HG03460 (cell line): Measurements from ENCODE around the gene LPO.

Experiments used
- ATAC-seq: cut with Tn5 transposase; IDR thresholded peaks from one replicate; pipeline ENCODE4 v1.9.1; 2021; ENCODE audit not compliant: unreplicated experiment

Gene LPO

DNA sequence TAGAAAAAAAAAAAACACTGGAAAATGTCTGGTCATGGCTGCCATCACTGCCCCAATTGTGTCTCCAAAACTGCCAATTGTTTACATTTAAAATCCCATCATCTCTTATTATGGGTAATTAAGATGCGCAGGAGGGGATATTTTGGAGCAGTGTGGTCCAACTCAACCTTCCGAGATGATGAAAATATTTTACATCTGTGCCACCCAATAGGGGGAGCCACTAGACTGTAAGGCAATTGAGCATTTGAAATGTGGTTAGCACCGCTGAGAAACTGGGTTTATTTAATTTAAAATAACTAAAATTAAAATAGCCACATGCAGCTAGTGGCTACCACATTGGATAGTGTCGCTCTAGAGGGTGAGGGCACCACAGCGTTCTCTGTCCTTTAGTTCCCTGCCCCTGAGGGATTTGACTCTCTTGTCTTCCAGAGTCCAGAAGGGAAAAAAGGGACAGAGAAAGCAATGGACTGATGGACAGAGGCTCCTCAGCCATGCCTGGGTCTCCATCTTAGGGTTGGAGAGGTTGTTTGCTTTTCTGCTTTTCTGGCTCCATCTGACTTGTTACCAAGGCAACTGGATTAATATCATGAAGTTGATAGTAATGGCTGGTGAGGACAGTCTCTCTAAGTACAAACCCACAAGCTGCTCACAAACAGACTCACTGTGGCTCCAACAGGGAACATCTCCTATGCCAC is 38.9 kb downstream of the LPO start:
- ATAC-seq, result no peak

DNA sequence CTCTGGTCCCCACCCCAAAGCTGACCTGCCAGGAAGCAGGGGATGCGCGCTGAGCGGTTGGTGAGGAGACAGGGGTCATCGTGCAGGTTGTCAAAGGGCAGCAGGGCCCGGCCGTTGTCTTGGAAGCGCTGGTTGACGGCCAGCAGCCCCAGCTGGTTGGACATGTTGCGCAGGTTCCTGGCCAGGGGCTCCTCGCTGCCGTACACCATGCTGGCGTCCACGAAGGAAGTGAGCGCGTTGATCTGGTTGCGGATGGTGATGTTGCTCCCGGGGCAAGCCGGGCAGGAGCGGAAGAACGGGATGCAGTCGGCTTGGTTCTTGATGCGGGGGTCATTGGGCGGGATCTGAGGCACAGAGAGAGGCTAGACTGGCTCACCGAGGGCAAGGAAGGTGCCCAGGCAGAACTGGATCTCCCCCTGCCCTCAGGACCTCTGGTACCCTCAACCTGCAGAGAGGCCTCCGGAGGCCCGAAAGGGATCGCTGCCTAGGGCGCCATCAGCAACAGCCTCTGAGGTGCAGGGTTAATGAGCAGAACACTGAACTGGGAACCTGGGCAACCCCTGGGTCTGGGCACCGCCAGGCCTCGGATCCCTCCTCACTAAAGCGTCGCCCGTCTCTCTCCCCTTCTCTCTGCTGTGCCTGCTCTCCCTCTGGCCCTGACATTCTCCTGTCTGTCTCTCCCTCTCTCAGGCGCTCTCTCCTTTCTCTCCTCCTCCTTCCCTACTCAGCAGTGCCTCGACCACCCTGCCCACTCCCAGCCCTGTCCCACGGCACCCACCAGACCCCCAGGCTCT is 39.6 kb downstream of the LPO start:
- ATAC-seq, result no peak

DNA sequence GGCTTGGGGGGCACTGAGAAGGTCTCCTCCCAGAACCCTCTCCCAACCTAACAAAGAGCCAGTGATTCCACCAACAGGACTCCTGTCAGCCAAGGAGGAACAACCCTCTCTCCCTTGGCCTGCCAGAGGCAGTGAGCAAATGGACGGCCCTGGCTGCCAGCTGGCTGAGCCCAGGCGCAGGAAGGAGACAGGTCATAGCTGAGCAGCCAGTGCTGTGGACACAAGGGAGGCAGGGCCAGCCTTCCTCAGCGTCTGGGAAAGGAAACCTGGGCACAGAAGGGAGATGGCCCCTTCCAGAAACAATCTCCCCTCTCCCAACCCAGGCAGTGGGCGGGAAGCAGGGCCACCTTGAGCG is 40.3 kb downstream of the LPO start:
- ATAC-seq, result no peak

DNA sequence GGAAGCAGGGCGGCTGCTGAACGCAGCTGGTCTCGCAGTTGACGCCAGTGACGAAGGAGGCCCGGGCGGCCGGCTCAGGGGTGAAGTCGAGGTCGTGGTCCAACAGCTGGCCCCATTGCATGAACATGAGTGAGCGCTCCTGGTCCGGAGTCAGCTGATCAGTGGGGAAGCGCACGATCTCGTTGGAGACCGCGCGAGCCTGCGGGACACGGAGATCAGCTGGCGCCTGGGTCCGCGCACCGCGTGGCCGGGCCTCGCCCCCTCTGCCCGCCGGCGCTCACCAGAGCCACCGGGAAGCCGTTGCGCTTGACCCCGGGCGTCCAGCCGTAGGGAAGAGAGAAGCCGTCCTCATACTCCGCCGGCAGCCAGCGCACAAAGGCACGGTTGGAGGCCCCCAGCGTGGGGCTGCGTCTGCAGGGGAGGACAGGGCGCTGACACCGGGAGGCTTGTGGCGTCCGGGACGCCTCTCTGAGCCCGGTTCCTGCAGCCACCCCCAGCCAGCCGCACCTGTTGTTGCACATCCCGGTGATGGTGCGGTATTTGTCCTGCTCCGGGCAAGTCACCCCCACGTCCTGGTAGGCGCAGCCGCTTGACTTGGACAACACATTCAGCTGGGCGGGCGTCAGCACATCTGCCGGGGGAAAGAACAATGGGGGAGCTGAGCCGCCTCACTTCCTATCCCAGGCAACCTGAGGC is 40.8 kb downstream of the LPO start:
- ATAC-seq, result no peak

DNA sequence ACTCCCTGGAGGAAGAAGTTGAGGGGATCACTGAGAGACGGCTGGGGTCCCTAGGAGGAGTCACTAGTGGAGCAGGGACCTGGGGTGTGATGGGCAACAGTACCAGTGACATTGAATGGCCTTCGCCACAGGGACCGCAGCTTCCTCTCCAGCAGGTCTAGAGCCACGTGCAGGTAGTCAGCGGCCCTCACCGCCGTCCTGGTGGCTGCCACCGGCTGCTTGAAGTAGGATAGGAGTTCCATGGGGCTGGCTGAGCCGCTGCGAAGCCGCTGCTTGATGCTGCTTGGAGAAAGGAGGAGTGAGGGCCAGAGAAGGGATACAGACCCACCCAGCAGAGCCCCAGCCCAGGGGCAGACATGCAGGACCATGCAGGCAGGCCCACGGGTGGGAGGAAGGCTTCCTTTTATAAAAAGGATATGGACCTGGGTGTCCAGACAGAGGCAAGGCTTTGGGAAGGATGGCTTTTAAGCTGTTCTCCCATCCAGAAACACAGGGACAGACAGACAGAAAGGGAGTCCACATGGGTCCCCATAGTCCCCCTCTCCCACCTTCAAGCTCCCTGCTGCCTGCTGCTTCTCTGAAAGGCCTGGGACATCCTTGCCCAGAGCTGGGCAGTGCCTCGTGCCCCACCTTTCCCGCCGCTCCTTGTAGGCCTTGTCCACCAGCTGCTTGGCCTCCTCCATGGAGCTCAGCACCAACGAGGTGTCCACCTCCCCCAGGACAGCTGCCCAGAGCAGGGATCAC is 41.5 kb downstream of the LPO start:
- no peak for ATAC-seq

DNA sequence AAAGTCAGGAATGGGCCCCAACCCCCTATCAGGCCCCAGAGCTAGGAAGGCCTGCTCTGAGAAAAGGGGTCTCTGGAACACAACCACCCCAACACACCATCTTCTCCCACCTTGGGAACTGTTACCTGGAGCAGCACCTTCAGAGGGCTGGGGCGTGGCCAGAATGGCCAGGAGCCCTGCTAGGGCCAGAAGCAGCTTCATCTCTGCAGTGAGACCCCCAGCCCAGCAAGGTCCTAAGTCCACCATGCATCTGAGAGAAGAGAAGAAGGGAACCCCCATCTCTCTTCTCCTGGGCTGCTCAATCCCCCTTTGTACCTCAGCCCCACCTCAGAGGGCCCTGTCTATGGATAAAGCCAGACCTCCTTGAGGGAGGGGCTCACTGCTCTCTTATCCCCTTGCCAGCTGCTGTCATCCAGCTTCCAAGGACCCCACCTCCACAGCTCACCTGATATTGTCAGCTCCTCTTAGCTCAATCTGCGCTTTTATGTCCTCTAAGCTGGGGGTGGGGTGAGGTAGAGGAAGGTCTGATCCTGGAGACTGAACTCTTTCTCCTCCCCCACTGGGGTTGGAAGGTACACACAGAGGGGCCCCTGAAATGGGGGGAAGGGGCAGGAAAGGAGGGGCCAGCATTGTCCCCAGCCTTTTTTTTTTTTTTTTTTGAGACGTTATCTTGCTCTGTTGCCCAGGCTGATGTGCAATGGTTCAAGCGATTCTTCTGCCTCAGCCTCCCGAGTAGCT is 42.3 kb downstream of the LPO start, which contains the start of gene MPO:
MPO (minus strand) TSS at position 456 of the 738 bp plus-strand sequence; CDS start at position 279, 177 bp downstream.
- ATAC-seq, result no peak

DNA sequence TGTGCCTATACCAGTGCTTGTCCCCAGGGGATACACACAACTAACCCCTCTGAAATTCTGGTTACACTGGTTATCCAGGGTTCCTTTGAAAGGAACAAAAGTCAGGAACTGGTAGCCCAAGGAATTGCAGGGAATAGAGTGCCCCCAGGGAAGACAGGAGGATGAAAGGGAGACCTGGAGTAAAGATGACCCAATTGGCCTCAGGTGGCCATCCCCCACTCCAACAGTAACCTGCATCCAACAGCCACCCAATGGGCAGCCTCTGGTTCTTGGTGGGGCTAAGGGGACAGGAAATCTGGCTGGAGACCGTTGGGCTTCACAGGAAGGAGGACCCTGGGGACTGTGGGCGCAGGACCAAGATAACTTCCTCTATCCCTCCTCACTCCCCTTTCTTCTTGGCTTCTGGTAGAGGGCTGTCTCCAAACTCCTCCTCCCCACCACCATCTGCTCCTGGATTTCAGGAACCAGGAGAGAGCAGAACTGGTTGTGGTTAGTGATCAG is 43.2 kb downstream of the LPO start:
- ATAC-seq, result no peak

DNA sequence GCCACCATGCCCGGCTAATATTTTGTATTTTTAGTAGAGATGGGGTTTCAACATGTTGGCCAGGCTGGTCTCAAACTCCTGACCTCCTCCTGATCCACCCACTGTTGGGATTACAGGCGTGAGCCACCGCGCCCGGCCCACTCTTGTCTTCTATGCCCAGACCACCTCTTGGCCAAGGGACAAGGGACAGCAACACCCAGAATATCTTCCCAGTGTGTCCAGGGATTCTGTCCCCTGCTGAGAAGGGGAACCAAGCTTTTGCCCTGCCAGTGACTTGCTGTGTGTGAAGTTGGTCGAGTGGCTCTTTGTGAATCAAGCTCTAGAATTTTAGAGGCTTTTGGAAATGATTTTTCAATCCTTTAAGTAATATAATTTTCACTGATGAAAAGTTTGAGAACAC is 44.1 kb downstream of the LPO start:
- ATAC-seq, result no peak

DNA sequence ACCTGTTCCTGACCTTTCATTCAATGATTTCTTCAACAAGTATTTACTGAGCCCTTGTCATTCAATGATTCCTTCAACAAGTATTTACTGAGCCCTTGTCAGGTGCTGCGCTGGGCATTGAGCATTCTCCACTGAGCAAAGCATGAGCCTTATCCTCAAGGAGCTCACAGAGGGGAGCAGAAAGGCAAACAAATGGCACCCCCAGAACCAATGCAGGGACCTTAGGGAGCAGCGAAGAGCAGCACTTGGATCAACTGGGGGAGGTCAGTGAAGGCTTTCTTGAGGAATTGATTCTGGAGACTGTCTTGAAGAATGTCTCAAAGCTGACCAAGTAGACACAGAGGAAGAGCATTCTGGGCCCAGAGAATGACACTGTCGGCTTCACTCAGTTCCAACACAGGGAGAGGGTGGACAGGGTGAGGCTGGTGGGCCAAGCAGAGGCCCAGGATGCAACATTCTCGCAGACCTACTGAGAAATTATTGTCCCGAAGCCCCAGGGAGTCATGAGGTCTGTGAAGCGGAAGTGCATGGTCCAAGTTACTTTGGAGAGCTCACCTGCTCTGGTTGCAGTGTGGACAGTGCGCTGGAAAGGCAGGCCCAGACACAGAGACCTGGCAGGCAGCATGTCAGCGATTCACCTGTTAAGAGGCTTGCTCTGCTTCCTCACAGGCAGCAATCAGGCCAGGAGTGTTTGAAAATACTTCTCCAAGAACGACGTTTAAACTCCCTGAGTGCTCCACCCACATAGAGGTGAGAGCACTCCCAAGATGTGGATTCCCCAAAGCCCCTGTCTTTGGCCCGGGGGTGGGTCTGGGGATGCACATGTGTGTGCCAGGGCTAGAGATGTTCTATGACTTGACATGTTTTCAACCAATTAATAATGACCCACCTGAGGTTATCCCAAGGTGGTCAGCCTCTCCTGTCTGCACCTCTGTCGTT is 45.6 kb downstream of the LPO start:
- ATAC-seq, result no peak

DNA sequence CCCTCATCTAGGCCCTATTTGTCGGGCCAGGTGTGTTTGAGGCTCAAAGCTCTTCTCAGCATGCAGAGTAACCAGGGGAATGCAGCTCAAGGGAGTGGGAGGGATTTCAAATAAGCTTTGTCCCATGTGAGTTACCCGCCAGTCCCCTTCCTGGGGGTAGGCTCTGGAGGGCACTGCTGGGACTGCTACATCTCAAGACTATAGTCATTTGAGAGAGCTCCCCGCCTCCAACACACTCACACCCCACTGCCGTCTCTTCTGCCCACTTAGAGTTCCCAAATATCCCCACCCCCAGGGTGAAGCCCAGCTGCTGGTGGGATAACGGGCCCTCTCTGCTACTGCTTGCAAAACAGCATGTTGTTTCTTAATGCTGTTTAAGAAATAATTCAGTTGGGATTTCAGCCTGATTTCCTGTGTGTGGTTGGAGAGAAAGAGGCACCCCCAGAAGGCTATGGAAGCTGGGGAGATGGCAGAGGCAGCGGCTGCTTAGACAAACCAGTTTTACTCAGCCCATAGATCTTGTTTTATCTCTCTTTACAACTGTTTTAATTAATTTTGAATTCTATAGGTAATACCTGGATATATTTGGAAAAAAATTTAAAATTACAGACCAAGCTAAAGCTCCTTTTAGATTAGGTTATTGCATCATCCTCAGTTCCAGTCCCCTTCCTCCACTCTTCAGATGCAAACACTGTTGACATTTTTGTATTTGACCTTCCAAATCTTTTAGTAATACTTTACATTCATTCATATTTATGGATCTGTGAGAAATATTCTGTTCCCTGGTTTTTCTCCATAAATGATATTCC is 46.4 kb downstream of the LPO start:
- no peak for ATAC-seq

DNA sequence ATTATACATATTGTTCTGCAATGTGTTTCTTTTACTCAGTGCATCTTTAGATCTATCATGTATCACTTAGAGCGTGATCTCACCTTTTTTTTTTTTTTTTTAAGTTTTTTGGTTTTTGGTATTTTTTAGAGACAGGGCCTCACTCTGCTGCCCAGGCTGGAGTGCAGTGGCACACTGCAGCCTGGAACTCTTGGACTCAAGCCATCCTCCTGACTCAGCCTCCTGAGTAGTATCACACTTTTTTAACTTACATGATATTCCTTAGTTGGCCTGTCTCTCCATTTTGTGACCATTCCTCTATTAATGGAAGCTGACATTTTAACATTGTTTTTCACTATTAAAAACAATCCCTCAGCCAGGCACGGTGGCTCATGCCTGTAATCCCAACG is 47.0 kb downstream of the LPO start:
- ATAC-seq, result no peak

DNA sequence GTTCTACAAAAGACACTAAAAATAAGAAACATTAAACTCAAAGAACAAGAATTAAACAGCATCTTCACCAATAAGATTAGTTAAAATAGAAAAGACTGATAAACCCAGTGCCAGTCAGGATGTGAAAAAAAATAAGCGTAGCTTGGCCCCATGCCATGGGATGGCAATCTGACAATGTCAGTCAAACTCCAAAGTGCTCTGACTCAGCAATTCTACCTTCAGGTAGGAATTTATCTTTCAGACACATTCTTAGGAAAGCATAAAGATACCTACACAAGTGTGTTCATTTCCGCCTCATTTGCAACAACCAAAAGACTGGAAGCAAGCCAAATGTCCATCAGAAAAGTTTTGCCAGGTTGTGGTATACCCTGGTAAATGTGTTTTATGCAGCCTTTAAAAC is 51.5 kb downstream of the LPO start:
- no peak for ATAC-seq

DNA sequence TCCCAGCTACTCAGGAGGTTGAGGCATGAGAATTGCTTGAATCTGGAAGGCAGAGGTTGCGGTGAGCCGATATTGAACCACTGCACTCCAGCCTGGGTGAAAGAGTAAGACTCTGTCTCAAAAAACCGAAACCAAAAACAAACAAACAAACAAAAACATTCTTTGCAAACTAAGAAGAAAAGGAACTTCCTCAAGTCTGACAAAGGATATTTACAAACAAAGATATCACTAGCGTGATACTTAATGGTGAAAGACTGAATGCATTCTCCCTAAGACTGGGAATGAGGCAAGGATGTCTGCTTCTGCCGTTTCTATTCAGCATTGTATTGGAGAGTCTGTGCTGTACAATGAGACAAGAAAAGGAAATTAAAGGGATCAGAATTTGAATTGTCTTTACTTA is 52.9 kb downstream of the LPO start:
- ATAC-seq, result no peak

DNA sequence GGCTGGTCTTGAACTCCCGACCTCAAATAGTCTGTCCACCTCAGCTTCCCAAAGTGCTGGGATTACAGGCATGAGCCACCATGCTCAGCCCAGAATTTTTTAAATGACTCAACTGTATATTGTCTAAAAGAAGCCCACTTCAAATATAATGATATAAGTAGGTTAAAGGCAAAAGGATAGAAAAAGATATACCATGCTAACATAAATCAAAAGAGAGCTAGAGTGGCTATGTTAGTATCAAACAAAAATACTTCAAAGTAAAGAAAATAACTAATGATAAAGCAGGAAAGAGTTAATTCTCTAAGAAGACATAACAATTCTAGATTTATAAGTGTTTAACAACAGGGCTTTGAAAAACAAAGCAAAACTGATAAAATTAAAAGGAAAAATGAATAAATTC is 55.6 kb downstream of the LPO start:
- ATAC-seq, result no peak

DNA sequence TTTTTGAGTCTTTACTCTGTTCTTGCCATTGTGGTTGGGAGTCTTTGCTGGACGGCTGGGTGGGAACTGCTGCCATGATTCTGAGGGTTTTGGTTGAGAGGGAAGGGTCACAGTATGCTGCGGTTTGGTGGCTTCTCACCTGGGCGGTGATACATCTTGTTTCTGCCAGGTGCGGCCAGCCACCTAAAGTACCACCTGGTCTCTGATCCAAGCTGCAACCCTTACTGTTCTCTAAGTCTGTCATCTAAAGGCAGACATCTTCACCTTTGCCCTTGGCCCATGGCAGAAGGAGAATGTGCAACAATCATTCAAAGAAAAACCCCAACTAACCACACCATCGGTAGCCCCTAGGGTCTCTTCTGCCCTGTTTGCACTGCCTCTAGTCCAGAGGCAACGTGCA is 62.0 kb downstream of the LPO start:
- no peak for ATAC-seq

DNA sequence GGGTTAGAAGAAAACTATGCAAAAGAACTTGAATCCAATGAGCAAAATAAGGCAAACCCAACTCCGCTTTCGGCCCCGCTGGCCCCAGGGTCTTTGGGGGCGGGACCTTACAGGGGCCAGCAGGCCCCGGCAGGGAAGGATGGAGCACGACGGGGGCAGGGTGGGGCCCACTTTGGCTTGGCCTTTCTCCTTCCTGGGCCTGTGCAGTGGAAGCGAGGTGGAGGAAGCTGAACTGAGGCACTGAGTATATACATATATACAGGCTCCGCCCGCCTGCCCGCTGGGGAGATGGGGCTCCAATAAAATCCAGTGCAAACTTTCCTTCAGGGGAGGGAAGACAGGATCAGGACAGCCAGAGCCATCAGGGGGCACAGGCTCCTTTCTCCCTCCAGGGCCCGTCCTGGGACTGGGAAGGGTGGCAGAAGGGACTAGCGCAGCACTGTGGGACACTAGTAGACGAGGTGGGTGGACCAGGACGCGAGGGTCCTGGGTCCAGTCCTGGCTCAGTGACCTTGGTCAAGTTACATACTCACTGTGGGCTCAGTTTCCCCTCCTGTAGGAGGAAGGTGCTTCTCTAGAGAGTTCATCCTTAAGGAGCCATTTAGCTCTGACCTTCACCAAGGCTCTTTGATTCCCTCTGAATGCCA is 63.2 kb downstream of the LPO start:
- ATAC-seq, result no peak

DNA sequence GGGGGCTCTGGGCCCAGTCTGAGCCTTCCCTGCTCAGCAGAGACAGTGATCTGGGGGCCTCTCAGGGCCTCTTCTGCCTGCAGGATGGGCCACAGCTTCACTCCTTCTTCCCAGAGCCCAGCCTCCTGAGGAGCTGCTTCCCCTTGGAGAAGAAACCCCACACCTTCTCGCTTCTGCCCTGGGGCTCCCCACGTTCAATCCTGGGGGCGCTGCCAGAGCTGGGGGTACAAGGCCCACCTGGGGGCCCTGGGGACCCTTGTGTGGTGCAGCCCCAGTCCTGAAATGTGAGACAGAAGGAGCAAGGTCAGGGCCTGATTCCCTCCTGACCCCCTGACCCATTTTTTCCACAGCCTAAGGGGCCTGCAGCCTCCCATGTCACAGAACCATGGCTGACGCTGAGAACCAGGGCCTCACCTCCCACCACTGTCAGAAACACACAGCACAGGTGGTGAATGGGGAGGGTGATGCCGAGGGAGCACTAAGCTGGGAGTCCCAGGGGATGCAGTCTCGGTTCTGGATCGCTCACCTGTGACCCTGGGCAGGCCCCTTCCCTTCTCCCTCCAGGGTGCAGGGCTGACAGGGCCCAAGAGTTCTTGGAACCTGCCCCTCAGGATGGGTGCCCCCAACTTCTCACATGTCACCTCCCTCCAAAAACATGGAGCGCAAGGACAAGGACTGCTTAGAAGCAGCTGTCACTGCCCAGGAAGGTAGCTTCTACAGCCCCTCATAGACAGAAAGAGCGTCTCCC is 64.0 kb downstream of the LPO start:
- no peak for ATAC-seq
